HG03064 (cell line): Measurements from ENCODE around the gene TSPYL6.

ENCODE experiments used
- ATAC-seq: cut with Tn5 transposase; IDR thresholded peaks from one replicate; pipeline ENCODE4 v1.9.1; 2021; ENCODE audit warnings: low read depth; ENCODE audit not compliant: unreplicated experiment

The TSPYL6 gene

GRCh38 chr2:54207666-54208195 is 48.3 kb downstream of the TSPYL6 start:
- no peak for ATAC-seq

- ATAC-seq: no peak
These were observed 49.4 kb downstream of the TSPYL6 start for GRCh38 chr2:54206596-54206995.

GRCh38 chr2:54204476-54204875 is 51.6 kb downstream of the TSPYL6 start:
- ATAC-seq: no peak
